HepG2 (cell line): ENCODE measurements around the gene MED13. TPM values are rescaled to one million over a fixed set of nuclear protein-coding genes. Genes with fewer than 3 reads are reported as not detected.

ENCODE experiments used
- ATAC-seq: fragments of 200-7000 bp; cut with Tn5 transposase; 3 replicates; pipeline ENCODE4 v1.9.1; 2020; ENCODE audit warnings: mild to moderate bottlenecking, moderate library complexity
- BruUV-seq: library from RNA; stranded (reverse); fragments of 400-500 nt; replicated peaks from 2 replicates; lab custom pipeline; 2021; lab: Mats Ljungman, UMichigan
- CTCF ChIA-PET: fragments of 300-600 bp; formaldehyde crosslinking; extraction: SDS; loops from one replicate; lab custom pipeline; 2021; ENCODE audit warnings: low total read pairs, inconsistent platforms, low intra/inter-chr PET ratio; lab: Yijun Ruan, JAX
- POLR2A ChIA-PET: fragments of 350-600 bp; sonication (Branson Sonifier 250); formaldehyde crosslinking; loops from one replicate; lab custom pipeline; 2020; ENCODE audit warnings: antibody characterized with exemption, inconsistent platforms; lab: Yijun Ruan, JAX
- DNase-seq: peaks from one replicate; pipeline ENCODE4 v3.0.0-alpha.2; 2015; ENCODE audit warnings: low spot score
- FAIRE-seq: peaks from 3 replicates; lab custom pipeline; 2011; peaks lifted over from hg19 to GRCh38; lab: Jason Lieb, UNC
- H2AFZ ChIP-seq: one replicate; pipeline ENCODE4 v1.6.1; 2011; ENCODE audit warnings: low read length, inconsistent platforms
- H3K27ac ChIP-seq: fragments of 300-600 bp; 3 replicates; pipeline ENCODE4 v1.8.0; 2011; ENCODE audit warnings: mixed run types, mild to moderate bottlenecking, mixed read lengths, low read length, inconsistent platforms; ENCODE audit not compliant: insufficient read depth; ENCODE audit errors: extremely low read length
- H3K27me3 ChIP-seq, 2 experiments: fragments of 200-600 bp in 1 of 2; 2 replicates in 1 of 2; 3 replicates in 1 of 2; pipeline versions ENCODE4 v1.6.0 to v1.8.0; 2011; ENCODE audit warnings: low read length in 2 of 2, mild to moderate bottlenecking in 2 of 2, moderate library complexity in 2 of 2, inconsistent platforms in 1 of 2; ENCODE audit not compliant: insufficient read depth in 2 of 2, control insufficient read depth in 1 of 2
- H3K36me3 ChIP-seq, 2 experiments: fragments of 200-600 bp in 1 of 2; replicated peaks in 1 of 2; 2 replicates in 1 of 2; 3 replicates in 1 of 2; pipeline versions ENCODE4 v1.5.1 to v1.8.0; 2011; ENCODE audit warnings: low read length in 2 of 2, inconsistent platforms in 1 of 2; ENCODE audit not compliant: insufficient read depth in 2 of 2, control insufficient read depth in 1 of 2
- H3K4me1 ChIP-seq: 2 replicates; pipeline ENCODE4 v1.5.1; 2012; ENCODE audit warnings: low read length, inconsistent platforms; ENCODE audit not compliant: insufficient read depth
- H3K4me2 ChIP-seq: 2 replicates; pipeline ENCODE4 v1.6.0; 2011; ENCODE audit warnings: low read depth, low read length, inconsistent platforms
- H3K4me3 ChIP-seq, 3 experiments: fragments of 200-600 bp in 1 of 3; sonication (generic), shearing (Covaris generic) in 1 of 3; replicated peaks in 1 of 3; 2 replicates each; pipeline ENCODE4 v1.5.1; 2011 to 2016; ENCODE audit warnings: low read length in 3 of 3, inconsistent platforms in 2 of 3, low read depth in 2 of 3, mild to moderate bottlenecking in 2 of 3, control low read depth in 1 of 3, mixed read lengths in 1 of 3; ENCODE audit not compliant: insufficient read depth in 1 of 3
- H3K79me2 ChIP-seq: one replicate; pipeline ENCODE4 v1.6.1; 2011; ENCODE audit warnings: low read length, inconsistent platforms; ENCODE audit not compliant: insufficient read depth
- H3K9ac ChIP-seq: 2 replicates; pipeline ENCODE4 v1.6.0; 2011; ENCODE audit warnings: mild to moderate bottlenecking, low read depth, low read length, inconsistent platforms; ENCODE audit not compliant: insufficient read depth
- H3K9me3 ChIP-seq: 2 replicates; pipeline ENCODE4 v1.5.1; 2012; ENCODE audit warnings: mild to moderate bottlenecking, low read length
- H4K20me1 ChIP-seq: 2 replicates; pipeline ENCODE4 v1.6.0; 2011; ENCODE audit warnings: inconsistent platforms, mild to moderate bottlenecking, low read length, moderate library complexity; ENCODE audit not compliant: insufficient read depth
- AKAP8 ChIP-seq: sonication (generic); formaldehyde crosslinking; IDR thresholded peaks from 2 replicates; pipeline ENCODE4 v1.5.1; 2020; ENCODE audit warnings: mild to moderate bottlenecking, missing genetic modification reagents
- ARNTL ChIP-seq: sonication (generic); formaldehyde crosslinking; IDR thresholded peaks from 2 replicates; pipeline ENCODE4 v1.4.0; 2020; ENCODE audit warnings: mild to moderate bottlenecking, missing genetic modification reagents
- MED1 ChIP-seq: sonication (generic); formaldehyde crosslinking; IDR thresholded peaks from 2 replicates; pipeline ENCODE4 v1.4.0; 2020; ENCODE audit warnings: missing genetic modification reagents
- SP140L ChIP-seq: sonication (generic); formaldehyde crosslinking; IDR thresholded peaks from 2 replicates; pipeline ENCODE4 v1.4.0; 2020; ENCODE audit warnings: missing genetic modification reagents, borderline replicate concordance
- TAF15 ChIP-seq: fragments of 200-400 bp; formaldehyde crosslinking; IDR thresholded peaks from one replicate; pipeline ENCODE4 v1.6.1; 2018; ENCODE audit warnings: mild to moderate bottlenecking, low read depth, low read length; ENCODE audit not compliant: poor library complexity, severe bottlenecking
- ZNF343 ChIP-seq: sonication (generic); formaldehyde crosslinking; IDR thresholded peaks from 2 replicates; pipeline ENCODE4 v1.4.0; 2020; ENCODE audit warnings: mild to moderate bottlenecking, missing genetic modification reagents
- ZNF761 ChIP-seq: sonication (generic); formaldehyde crosslinking; conservative IDR thresholded peaks from 2 replicates; pipeline ENCODE4 v1.4.0; 2020; ENCODE audit warnings: mild to moderate bottlenecking, missing genetic modification reagents
- WGBS: methylation state at CpG from one replicate; pipeline ENCODE4 v1.1.6; 2017; ENCODE audit warnings: low lambda C conversion rate; 5-methylcytosine and 5-hydroxymethylcytosine counted together
- in situ Hi-C: cut with HindIII; loops from 2 replicates; pipeline ENCODE4 v1.10.0; 2017; ENCODE audit warnings: low pct_unique_long_range_greater_than_20kb; ENCODE audit not compliant: extremely low pct_ligation_motif_present
- intact Hi-C: fragments of 100-400 bp; cut with micrococcal nuclease; formaldehyde crosslinking; loops from one replicate; pipeline ENCODE4 v1.10.0; 2022; ENCODE audit not compliant: unreplicated experiment
- polyA plus RNA-seq, 8 experiments: library from polyadenylated mRNA; depleted of rRNA in 3 of 8; stranded (reverse) in 7 of 8; unstranded in 1 of 8; fragments of >200 nt; fragmentation: Illumina TruSeq in 4 of 8; extraction: Trizol in 4 of 8; gene quantifications; 2 replicates each; pipeline versions ENCODE4 v1.2.1 to v1.2.3, GENCODE V29; 2011 to 2016; ENCODE audit warnings: low read depth in 4 of 8, missing spikeins in 1 of 8, mixed read lengths in 1 of 8; ENCODE audit not compliant: insufficient read depth in 1 of 8
- total RNA-seq, 5 experiments: library from RNA; depleted of rRNA; stranded (reverse); fragments of >200 nt; fragmentation: Illumina TruSeq; extraction: Trizol; gene quantifications; 2 replicates each; pipeline ENCODE4 v1.2.3, GENCODE V29; 2016; ENCODE audit warnings: low read depth in 1 of 5
- TF ChIP-seq, protein P1 (sequence below): sonication (generic); formaldehyde crosslinking; IDR thresholded peaks from 2 replicates; pipeline ENCODE4 v1.5.0; 2020; ENCODE audit warnings: missing genetic modification reagents
- TF ChIP-seq, protein P2 (sequence below): IDR thresholded peaks from 2 replicates; pipeline ENCODE4 v1.6.1; 2012; ENCODE audit warnings: low read length, improper control_type of control experiment
- TF ChIP-seq, protein P3 (sequence below): IDR thresholded peaks from 2 replicates; pipeline ENCODE4 v1.6.1; 2016; ENCODE audit warnings: missing biosample characterization, missing genetic modification reagents, low read depth
- TF ChIP-seq, protein P4 (sequence below): sonication (generic); formaldehyde crosslinking; IDR thresholded peaks from 2 replicates; pipeline ENCODE4 v1.5.0; 2020; ENCODE audit warnings: mild to moderate bottlenecking, missing genetic modification reagents
- TF ChIP-seq, protein P5 (sequence below): sonication (generic); formaldehyde crosslinking; IDR thresholded peaks from 2 replicates; pipeline ENCODE4 v1.4.0; 2020; ENCODE audit warnings: mild to moderate bottlenecking, missing genetic modification reagents

Gene MED13
- total and polyA plus RNA-seq, 2 of the 13 experiments (the other 11 are each of a cell fraction or from before 2014, with no cell fraction given), result 27.4 to 69.1 TPM

DNA sequence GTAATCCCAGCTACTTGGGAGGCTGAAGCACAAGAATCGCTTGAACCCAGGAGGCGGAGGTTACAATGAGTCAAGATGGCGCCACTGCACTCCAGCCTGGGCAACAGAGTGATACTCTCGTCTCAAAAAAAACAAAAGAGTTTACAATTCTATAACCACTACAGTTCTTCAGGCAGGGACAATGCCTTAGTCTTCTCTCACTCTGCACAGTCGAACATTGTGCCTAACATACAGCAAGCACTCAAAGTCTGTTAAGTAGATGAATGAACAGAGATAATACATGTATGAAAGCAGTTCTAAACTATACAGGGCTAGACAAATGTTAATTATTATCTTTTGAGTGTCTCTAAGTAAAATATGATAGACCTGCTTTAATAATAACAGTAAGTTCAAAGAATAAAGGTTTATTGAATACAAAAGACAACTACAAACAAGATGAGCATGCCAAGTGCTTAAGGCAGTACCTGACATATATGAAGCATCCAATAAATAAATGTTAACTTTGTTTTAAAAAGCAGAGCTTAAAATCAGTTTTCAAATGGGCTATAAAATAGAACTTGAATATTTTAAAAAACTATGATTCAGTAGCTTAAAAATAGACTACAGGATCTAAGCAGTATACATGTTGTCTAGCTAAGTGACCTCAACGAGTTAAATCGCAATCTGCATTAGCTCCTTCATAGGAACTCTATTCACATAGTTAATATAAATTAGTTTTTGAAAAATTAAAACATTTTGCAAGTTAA is 156.6 kb downstream of the MED13 start (continued):
- TF ChIP-seq, protein P1, sequence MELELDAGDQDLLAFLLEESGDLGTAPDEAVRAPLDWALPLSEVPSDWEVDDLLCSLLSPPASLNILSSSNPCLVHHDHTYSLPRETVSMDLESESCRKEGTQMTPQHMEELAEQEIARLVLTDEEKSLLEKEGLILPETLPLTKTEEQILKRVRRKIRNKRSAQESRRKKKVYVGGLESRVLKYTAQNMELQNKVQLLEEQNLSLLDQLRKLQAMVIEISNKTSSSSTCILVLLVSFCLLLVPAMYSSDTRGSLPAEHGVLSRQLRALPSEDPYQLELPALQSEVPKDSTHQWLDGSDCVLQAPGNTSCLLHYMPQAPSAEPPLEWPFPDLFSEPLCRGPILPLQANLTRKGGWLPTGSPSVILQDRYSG (CRISPR knock-in tag), result no peak
- TF ChIP-seq MED1 (CRISPR knock-in tag), result no peak
- TF ChIP-seq, protein P2, sequence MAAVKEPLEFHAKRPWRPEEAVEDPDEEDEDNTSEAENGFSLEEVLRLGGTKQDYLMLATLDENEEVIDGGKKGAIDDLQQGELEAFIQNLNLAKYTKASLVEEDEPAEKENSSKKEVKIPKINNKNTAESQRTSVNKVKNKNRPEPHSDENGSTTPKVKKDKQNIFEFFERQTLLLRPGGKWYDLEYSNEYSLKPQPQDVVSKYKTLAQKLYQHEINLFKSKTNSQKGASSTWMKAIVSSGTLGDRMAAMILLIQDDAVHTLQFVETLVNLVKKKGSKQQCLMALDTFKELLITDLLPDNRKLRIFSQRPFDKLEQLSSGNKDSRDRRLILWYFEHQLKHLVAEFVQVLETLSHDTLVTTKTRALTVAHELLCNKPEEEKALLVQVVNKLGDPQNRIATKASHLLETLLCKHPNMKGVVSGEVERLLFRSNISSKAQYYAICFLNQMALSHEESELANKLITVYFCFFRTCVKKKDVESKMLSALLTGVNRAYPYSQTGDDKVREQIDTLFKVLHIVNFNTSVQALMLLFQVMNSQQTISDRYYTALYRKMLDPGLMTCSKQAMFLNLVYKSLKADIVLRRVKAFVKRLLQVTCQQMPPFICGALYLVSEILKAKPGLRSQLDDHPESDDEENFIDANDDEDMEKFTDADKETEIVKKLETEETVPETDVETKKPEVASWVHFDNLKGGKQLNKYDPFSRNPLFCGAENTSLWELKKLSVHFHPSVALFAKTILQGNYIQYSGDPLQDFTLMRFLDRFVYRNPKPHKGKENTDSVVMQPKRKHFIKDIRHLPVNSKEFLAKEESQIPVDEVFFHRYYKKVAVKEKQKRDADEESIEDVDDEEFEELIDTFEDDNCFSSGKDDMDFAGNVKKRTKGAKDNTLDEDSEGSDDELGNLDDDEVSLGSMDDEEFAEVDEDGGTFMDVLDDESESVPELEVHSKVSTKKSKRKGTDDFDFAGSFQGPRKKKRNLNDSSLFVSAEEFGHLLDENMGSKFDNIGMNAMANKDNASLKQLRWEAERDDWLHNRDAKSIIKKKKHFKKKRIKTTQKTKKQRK, result no peak
- TF ChIP-seq, all 625 proteins: peak for 0

DNA sequence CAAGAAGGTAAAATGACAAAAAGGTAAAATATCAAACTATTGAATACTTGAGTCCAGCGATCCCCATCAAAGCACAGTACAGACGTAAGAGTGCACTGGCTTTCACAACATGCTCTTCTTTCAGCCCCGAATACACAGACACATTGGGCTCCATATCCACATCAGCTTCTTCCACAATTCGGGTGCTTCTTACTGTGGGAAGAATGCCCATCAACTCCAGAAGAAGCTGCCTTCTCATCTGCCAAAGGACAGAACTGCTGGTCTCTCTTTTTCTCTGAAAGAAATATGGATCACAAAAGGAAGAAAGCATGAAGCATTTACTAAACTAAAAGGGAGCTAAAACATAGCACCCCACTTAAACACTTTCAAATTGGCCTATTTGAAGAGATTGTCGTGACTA is 157.7 kb downstream of the MED13 start:
- POLR2A ChIA-PET, result no interaction called here
- H3K79me2 ChIP-seq, result no peaks in the 10 kb centered on the region
- H3K27ac ChIP-seq, result no peak overlapping the region
- H3K4me2 ChIP-seq, result no peak overlapping the region
- no peak for FAIRE-seq
- in situ Hi-C loops (no loop called here), intact Hi-C loops (no loop called here)
- no peak for DNase-seq
- 95% methylated on average over 5 of the region's 5 CpGs for WGBS
- no peaks in the 10 kb centered on the region for H3K9me3 ChIP-seq
- no TSS peak for BruUV-seq
- H3K4me3 ChIP-seq, result no peak overlapping the region
- H3K9ac ChIP-seq, result no peak overlapping the region
- H3K27me3 ChIP-seq, result no peaks in the 10 kb centered on the region
- H3K4me1 ChIP-seq, result no peaks in the 10 kb centered on the region
- H2AFZ ChIP-seq, result no peak overlapping the region
- CTCF ChIA-PET, result no interaction called here
- no peak for ATAC-seq
- peaks cover 32 to 81% of the 10 kb centered on the region in 2 experiments for H3K36me3 ChIP-seq
- H4K20me1 ChIP-seq, result no peaks in the 10 kb centered on the region
- TF ChIP-seq, protein P3, sequence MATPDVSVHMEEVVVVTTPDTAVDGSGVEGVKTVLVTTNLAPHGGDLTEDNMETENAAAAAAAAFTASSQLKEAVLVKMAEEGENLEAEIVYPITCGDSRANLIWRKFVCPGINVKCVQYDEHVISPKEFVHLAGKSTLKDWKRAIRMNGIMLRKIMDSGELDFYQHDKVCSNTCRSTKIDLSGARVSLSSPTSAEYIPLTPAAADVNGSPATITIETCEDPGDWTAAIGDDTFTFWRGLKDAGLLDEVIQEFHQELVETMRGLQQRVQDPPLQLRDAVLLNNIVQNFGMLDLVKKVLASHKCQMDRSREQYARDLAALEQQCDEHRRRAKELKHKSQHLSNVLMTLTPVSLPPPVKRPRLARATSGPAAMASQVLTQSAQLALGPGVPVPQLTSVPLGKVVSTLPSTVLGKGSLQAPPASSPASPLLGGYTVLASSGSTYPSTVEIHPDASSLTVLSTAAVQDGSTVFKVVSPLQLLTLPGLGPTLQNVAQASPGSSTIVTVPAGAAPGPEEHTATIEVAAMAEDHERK (CRISPR knock-in tag), result no peak
- TF ChIP-seq ZNF343 (CRISPR knock-in tag) (no peak), SP140L (CRISPR knock-in tag) (no peak), TAF15 (no peak), AKAP8 (no peak), ZNF761 (CRISPR knock-in tag) (no peak), ARNTL (CRISPR knock-in tag) (no peak)
- TF ChIP-seq, protein P4, sequence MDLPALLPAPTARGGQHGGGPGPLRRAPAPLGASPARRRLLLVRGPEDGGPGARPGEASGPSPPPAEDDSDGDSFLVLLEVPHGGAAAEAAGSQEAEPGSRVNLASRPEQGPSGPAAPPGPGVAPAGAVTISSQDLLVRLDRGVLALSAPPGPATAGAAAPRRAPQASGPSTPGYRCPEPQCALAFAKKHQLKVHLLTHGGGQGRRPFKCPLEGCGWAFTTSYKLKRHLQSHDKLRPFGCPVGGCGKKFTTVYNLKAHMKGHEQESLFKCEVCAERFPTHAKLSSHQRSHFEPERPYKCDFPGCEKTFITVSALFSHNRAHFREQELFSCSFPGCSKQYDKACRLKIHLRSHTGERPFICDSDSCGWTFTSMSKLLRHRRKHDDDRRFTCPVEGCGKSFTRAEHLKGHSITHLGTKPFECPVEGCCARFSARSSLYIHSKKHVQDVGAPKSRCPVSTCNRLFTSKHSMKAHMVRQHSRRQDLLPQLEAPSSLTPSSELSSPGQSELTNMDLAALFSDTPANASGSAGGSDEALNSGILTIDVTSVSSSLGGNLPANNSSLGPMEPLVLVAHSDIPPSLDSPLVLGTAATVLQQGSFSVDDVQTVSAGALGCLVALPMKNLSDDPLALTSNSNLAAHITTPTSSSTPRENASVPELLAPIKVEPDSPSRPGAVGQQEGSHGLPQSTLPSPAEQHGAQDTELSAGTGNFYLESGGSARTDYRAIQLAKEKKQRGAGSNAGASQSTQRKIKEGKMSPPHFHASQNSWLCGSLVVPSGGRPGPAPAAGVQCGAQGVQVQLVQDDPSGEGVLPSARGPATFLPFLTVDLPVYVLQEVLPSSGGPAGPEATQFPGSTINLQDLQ (CRISPR knock-in tag), result no peak
- TF ChIP-seq, protein P5, sequence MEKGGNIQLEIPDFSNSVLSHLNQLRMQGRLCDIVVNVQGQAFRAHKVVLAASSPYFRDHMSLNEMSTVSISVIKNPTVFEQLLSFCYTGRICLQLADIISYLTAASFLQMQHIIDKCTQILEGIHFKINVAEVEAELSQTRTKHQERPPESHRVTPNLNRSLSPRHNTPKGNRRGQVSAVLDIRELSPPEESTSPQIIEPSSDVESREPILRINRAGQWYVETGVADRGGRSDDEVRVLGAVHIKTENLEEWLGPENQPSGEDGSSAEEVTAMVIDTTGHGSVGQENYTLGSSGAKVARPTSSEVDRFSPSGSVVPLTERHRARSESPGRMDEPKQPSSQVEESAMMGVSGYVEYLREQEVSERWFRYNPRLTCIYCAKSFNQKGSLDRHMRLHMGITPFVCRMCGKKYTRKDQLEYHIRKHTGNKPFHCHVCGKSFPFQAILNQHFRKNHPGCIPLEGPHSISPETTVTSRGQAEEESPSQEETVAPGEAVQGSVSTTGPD (CRISPR knock-in tag), result no peak
